Gastroesophageal sphincter (tissue), 4 donors: ENCODE data around the gene LCA5L. TPM values are rescaled to one million over a fixed set of nuclear protein-coding genes. Genes with fewer than 3 reads are reported as not detected.

Experiments
- ATAC-seq: fragments of 150-250 bp; one replicate; pipeline ENCODE4 v1.9.1; 2016; ENCODE audit warnings: mild to moderate bottlenecking, moderate library complexity
- H3K27ac ChIP-seq, 4 donors: fragments of 200-600 bp; sonication (generic) in 3 of 4; 1 replicate in 3 of 4; 2 replicates in 1 of 4; pipeline ENCODE4 v1.5.1; 2016 to 2019
- H3K27me3 ChIP-seq: fragments of 200-600 bp; sonication (generic); one replicate; pipeline ENCODE4 v1.5.1; 2019
- H3K36me3 ChIP-seq, 2 donors: fragments of 200-600 bp; sonication (generic); one replicate each; pipeline ENCODE4 v1.5.1; 2019; ENCODE audit warnings: control low read depth in 1 of 2
- H3K4me1 ChIP-seq, 3 donors: fragments of 200-600 bp; sonication (generic); 1 replicate in 2 of 3; 2 replicates in 1 of 3; pipeline ENCODE4 v1.5.1; 2016 to 2019; ENCODE audit warnings: control low read depth in 2 of 3
- H3K4me3 ChIP-seq, 2 donors: fragments of 200-600 bp; sonication (generic); one replicate each; pipeline ENCODE4 v1.5.1; 2019; ENCODE audit warnings: mild to moderate bottlenecking in 1 of 2, moderate library complexity in 1 of 2
- H3K9me3 ChIP-seq, 3 donors: fragments of 200-600 bp; sonication (generic); one replicate each; pipeline ENCODE4 v1.5.1; 2017 to 2019; ENCODE audit warnings: control low read depth in 2 of 3
- EP300 ChIP-seq: sonication (generic); formaldehyde crosslinking; IDR thresholded peaks from one replicate; pipeline ENCODE4 v1.6.1; 2017; ENCODE audit warnings: antibody characterized with exemption, mild to moderate bottlenecking
- POLR2A ChIP-seq, 2 donors: fragments of 450-650 bp; IDR thresholded peaks; one replicate each; pipeline ENCODE4 v1.6.1; 2017; ENCODE audit warnings: antibody characterized with exemption in 2 of 2, mild to moderate bottlenecking in 2 of 2, moderate library complexity in 1 of 2
- POLR2AphosphoS5 ChIP-seq: sonication (generic); formaldehyde crosslinking; IDR thresholded peaks from one replicate; pipeline ENCODE4 v1.6.1; 2017; ENCODE audit warnings: antibody characterized with exemption
- WGBS, 2 donors: methylation state at CpG; one replicate each; pipeline ENCODE4 v1.1.5; 2018; ENCODE audit warnings: low coverage in 1 of 2; 5-methylcytosine and 5-hydroxymethylcytosine counted together
- total RNA-seq, 4 donors: library from RNA; depleted of rRNA; stranded (reverse); fragments of >200 nt; gene quantifications; one replicate each; pipeline ENCODE4 v1.1.0, GENCODE V29; 2016
- TF ChIP-seq, protein P1 (sequence below), 4 experiments: fragments of 200-600 bp in 2 of 4; fragments of 450-650 bp in 2 of 4; sonication (generic) in 1 of 4; IDR thresholded peaks; one replicate each; pipeline ENCODE4 v1.5.1; 2017 to 2019; ENCODE audit warnings: antibody characterized with exemption in 4 of 4, mild to moderate bottlenecking in 2 of 4, moderate library complexity in 2 of 4

LCA5L gene
- total RNA-seq, 4 donors from 2014 or later = 0.54 to 1.6 (median 1.2) TPM

- ATAC-seq = peak; percentile 100
- no peaks in the 10 kb centered on the region for H3K27me3 ChIP-seq
- peaks cover 0 to 33% (median 11%) of the 10 kb centered on the region in 3 donors for H3K4me1 ChIP-seq
- TF ChIP-seq EP300 (no peak), POLR2A (IDR thresholded peaks at IDR 0.05) (peak; percentile 74 to 85), POLR2AphosphoS5 (peak; percentile 96)
- TF ChIP-seq, protein P1, sequence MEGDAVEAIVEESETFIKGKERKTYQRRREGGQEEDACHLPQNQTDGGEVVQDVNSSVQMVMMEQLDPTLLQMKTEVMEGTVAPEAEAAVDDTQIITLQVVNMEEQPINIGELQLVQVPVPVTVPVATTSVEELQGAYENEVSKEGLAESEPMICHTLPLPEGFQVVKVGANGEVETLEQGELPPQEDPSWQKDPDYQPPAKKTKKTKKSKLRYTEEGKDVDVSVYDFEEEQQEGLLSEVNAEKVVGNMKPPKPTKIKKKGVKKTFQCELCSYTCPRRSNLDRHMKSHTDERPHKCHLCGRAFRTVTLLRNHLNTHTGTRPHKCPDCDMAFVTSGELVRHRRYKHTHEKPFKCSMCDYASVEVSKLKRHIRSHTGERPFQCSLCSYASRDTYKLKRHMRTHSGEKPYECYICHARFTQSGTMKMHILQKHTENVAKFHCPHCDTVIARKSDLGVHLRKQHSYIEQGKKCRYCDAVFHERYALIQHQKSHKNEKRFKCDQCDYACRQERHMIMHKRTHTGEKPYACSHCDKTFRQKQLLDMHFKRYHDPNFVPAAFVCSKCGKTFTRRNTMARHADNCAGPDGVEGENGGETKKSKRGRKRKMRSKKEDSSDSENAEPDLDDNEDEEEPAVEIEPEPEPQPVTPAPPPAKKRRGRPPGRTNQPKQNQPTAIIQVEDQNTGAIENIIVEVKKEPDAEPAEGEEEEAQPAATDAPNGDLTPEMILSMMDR (IDR thresholded peaks at IDR 0.05) = no peak
- WGBS, 2 donors = 0% methylated on average over 14 to 18 of the region's 65 CpGs
- no peaks in the 10 kb centered on the region for H3K9me3 ChIP-seq
- H3K27ac ChIP-seq = peak overlapping the region; percentile 89 to 97 (median 90)
- no peaks in the 10 kb centered on the region for H3K36me3 ChIP-seq
- peak overlapping the region; percentile 83 to 86 for H3K4me3 ChIP-seq
Measured at GRCh38 chr21:39379986-39380891, 65.3 kb downstream of the LCA5L start.

DNA sequence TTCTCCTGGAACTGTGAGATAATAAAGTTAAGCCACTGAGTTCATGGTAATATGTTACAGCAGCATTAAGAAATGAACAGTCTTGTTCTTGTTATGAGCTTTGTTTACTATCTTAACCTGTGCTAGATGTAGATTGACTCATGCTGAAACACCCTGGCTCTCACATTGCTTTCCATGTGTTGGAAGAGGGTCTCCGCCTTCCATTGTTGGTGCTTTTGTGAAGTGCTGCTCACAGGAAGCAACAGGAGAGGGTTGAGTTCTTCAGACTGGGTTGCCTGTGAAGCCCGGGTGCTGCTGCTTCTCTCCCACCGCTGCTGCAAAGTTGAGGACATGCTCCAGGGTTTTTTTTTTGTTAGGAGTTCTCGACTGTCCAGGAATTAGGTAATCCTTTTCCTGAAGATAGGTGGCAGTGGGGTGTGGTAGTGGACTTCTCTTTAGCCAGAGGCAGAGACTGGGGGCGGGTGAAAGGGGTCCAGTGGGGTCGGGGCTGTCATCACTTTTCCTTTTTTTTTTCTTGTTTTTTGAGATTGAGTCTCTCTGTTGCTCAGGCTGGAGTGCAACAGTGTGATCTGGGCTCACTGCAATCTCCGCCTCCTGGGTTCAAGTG is 68.0 kb downstream of the LCA5L start:
- ATAC-seq = no peak
- TF ChIP-seq POLR2A (IDR thresholded peaks at IDR 0.05) (no peak), EP300 (no peak), POLR2AphosphoS5 (no peak)
- TF ChIP-seq, protein P1 (IDR thresholded peaks at IDR 0.05) = no peak
- WGBS, 2 donors = 60 to 69% methylated on average over 1 to 6 of the region's 7 CpGs

GRCh38 chr21:39375446-39375845 is 70.1 kb downstream of the LCA5L start:
- ATAC-seq = no peak
- no peak overlapping the region for H3K27ac ChIP-seq
- H3K4me3 ChIP-seq = no peak overlapping the region
- no peaks in the 10 kb centered on the region for H3K27me3 ChIP-seq
- WGBS, 2 donors = 88% methylated on average over 1 of the region's 2 CpGs; no CpG with 5 or more reads in 1 of the 2 donors
- TF ChIP-seq EP300 (no peak), POLR2AphosphoS5 (no peak), POLR2A (IDR thresholded peaks at IDR 0.05) (no peak)
- TF ChIP-seq, protein P1 (IDR thresholded peaks at IDR 0.05) = no peak
- H3K9me3 ChIP-seq = no peaks in the 10 kb centered on the region
- H3K4me1 ChIP-seq = peaks cover 0 to 6% (median 3%) of the 10 kb centered on the region in 3 donors
- H3K36me3 ChIP-seq = no peaks in the 10 kb centered on the region

More for the DNA sequence above, 68.0 kb downstream of the LCA5L start:
- no peaks in the 10 kb centered on the region for H3K36me3 ChIP-seq
- H3K27me3 ChIP-seq = no peaks in the 10 kb centered on the region
- no peak overlapping the region for H3K4me3 ChIP-seq
- H3K9me3 ChIP-seq = no peaks in the 10 kb centered on the region
- H3K4me1 ChIP-seq = peaks cover 0 to 24% (median 11%) of the 10 kb centered on the region in 3 donors
- H3K27ac ChIP-seq = no peak overlapping the region

DNA sequence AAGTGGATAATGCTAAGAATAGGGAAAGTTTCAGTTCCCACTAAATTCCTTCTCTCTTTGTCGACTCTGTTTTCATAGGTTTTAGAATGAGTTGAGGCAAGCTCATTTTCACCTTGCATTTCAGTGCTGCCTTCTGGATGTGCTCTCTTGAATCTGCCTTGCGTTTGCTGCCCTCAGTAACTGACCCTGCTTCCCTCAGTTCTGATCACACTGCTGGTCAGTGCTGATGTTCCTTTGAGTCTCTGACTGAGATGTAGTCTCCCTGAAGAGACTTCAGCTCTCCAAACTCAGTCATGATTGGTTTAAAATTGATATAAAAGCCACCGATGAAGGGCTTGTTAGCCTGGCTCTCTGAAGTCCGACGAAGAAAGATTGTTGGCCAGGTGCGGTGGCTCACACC is 71.5 kb downstream of the LCA5L start:
- ATAC-seq = no peak
- 57 to 67% methylated on average over 3 to 4 of the region's 6 CpGs for WGBS, 2 donors
- TF ChIP-seq, protein P1 (IDR thresholded peaks at IDR 0.05) = no peak
- TF ChIP-seq EP300 = no peak
- TF ChIP-seq POLR2A (IDR thresholded peaks at IDR 0.05) = no peak
- TF ChIP-seq POLR2AphosphoS5 = no peak

More for the DNA sequence above, 71.5 kb downstream of the LCA5L start:
- Histone ChIP-seq H3K27ac (no peak overlapping the region), H3K4me3 (no peak overlapping the region), H3K36me3 (no peaks in the 10 kb centered on the region), H3K4me1 (no peaks in the 10 kb centered on the region), H3K9me3 (no peaks in the 10 kb centered on the region), H3K27me3 (no peaks in the 10 kb centered on the region)
